HG03097 (cell line): ENCODE data around the gene ANKLE1.
A peak's percentile ranks its signal among the peaks of the same experiment; 100 is the strongest.
"Not testable (repeated sequence)": the region's sequence is repeated elsewhere in the genome, so short reads cannot be mapped to it uniquely, and the experiment has no call there.

Source experiments
- ATAC-seq: cut with Tn5 transposase; IDR thresholded peaks from one replicate; pipeline ENCODE4 v1.9.1; 2021; ENCODE audit not compliant: unreplicated experiment, low FRiP score

ANKLE1 gene

GRCh38 chr19:17279436-17279835 lies 2.3 kb upstream of the ANKLE1 start:
- ATAC-seq, result no peak

DNA sequence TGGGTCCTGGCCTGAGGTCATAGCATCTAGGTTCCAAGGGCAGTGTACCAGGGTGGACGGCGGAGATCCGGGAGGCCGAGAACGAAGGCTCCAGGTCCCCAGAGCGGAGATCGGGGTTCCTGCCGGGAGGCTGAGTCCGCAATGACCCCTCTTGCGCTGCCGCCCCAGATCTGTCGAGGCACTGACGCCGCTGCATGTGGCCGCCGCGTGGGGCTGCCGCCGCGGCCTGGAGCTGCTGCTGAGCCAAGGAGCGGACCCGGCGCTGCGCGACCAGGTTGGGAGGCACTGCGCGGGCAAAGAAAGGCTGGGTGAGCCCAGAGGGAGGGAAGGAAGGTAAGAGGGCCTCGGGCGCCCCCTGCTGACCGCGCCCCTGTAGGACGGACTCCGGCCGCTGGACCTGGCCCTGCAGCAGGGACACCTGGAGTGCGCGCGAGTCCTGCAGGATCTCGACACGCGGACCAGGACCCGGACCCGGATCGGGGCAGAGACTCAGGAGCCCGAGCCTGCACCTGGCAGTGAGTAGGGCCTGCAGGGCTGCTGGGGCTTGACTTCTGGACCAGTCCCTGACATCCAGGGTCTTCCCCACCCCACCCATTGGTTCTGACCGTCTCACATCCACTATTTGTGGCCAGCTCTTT lies 906 bp downstream of the ANKLE1 start:
- ATAC-seq, result peak; percentile 58

DNA sequence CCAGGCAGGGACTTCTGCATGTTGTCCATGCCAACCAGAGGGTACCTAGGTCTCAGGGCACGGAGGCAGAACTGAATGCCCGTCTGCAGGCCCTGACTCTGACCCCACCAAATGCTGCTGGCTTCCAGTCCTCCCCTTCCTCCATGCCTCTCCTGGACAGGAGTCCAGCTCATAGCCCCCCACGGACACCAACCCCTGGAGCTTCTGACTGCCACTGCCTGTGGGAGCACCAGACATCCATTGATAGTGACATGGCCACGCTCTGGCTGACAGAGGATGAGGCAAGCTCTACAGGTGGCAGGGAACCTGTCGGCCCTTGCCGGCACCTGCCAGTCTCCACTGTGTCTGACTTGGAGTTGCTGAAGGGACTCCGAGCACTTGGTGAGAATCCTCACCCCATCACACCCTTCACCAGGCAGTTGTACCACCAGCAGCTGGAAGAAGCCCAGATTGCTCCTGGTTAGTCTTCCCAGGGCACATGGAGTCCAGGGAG lies 1.8 kb downstream of the ANKLE1 start:
- no peak for ATAC-seq

GRCh38 chr19:17285415-17286135 lies 3.9 kb downstream of the ANKLE1 start:
- ATAC-seq, result no peak

- no peak for ATAC-seq
Measured at GRCh38 chr19:17286263-17286662, 4.6 kb downstream of the ANKLE1 start.

GRCh38 chr19:17286752-17287151 lies 5.1 kb downstream of the ANKLE1 start:
- ATAC-seq, result no peak

DNA sequence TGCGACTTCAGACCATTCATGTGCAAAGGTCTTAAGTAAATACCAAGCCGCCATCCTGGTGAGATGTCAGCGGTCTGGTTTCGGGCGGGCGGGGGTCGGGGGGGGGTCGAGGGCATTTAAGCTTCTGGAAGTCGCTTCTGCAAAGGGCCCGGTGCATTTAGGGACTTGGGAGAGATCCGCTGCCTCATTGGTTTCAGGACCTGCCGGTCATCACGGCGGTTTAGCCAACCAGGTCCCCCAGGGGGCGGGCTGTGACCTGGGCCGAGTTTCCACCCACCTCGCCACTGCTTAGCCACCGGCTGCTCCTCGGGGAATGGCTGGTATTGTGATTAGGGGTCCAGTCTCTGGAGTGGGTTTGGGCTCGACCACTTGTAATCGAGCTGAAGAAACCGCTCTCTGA lies 7.8 kb downstream of the ANKLE1 start:
- no peak for ATAC-seq

DNA sequence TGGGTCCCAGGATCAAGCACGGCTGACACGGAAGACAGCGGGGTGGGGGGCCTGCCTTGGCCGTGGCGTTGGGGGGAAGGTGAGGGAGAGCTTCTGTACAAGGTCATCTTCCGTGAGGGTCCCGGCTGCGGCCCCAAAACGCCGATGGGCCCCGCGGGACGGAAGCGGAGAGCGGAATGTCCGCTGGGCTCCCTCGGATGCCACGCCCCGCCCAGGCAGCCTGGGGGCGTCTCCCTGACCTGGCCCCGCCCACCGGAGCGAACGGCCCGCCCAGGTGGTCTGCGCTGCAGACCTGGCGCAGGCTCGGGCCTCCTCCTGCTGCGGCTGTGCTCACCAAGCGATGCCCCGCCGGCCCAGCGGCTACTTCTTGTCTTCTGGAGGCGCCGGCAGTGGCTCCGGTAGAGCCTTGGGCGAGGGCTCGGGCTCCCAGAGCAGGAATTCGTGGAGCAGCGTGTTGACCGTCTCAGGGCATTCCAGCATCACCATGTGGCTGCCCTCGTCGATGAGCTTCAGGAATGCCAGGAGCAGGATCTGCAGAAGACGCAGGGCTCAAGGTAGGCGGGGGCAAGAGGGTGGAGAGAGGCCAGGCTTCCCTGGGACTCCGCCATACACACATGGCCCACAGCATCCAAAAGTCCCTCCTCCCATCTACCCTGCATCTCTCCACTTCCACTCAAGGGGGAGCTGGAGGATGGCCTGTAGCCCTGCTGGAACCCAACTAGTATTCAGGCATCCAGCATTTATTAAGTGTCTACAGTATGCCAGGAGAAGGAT lies 10.8 kb downstream of the ANKLE1 start:
- ATAC-seq, result peak; percentile 65

- ATAC-seq, result no peak
Measured at GRCh38 chr19:17293605-17294004, 11.9 kb downstream of the ANKLE1 start.

GRCh38 chr19:17294051-17294891 lies 12.6 kb downstream of the ANKLE1 start:
- ATAC-seq, result no peak

DNA sequence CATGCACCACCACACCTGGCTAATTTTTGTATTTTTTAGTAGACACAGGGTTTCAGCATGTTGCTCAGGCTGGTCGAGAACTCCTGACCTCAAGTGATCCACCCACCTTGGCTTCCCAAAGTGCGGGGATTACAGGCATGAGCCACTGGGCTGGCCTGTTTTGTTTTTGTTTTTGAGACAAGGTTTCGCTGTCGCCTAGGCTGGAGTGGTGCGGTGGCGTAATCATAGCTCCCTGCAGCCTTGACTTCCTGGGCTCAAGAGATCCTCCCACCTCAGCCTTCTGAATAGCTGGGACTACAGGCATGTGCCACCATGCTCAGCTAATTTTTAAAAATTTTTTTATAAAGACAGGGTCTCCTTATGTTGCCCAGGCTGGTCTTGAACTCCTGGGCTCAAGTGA lies 13.8 kb downstream of the ANKLE1 start:
- not testable (repeated sequence) for ATAC-seq

DNA sequence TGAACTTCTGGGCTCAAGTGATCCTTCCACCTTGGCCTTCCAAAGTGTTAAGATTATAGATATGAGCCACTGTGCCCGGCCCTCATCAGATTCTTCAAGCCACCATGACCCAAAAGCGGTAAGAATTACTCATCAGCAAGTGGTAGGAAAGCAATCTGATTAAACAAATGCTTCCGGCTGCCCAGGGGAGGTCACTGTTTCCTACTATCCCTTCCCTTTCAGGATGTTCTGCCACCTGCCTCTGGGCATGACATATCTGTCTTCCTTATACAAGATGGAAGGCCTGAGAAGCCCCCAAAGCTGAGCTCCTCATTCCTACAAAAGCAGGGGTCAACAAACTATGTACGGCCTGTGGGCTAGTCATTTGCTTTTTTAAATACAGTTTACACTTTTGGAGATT lies 14.6 kb downstream of the ANKLE1 start:
- no peak for ATAC-seq

GRCh38 chr19:17296976-17297375 lies 15.3 kb downstream of the ANKLE1 start:
- no peak for ATAC-seq

DNA sequence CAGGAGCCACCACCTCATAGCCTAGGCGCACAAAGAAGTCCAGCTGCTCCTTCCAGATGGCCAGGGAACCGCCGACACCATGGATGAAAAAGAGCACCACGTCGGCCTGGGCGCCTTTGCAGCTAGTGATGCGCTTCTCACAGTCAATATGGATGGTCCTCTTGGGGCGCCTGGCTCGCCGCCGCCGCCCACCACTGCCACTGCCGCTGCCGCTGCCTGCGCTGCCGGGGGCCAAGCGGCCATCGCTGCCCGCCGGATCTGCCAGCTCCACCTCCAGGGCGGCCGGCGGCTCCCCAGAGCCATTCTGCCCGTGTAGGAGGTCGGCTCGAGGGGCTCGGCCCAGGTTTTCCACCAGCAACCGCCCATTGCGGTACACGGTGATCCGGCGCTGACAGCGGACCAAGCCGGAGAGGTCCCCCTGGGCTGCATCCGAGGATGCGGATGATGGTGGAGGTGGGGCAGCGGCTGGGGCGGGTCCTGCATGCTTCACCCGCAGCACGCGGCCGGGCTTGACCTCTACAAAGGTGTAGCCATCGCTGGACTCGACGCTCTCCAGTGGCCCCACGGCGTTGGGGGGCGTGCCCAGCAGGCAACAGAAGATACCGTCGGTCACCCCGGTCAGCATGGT lies 19.4 kb downstream of the ANKLE1 start:
- no peak for ATAC-seq

- ATAC-seq, result no peak
Measured at GRCh38 chr19:17302391-17303166, 20.9 kb downstream of the ANKLE1 start.

DNA sequence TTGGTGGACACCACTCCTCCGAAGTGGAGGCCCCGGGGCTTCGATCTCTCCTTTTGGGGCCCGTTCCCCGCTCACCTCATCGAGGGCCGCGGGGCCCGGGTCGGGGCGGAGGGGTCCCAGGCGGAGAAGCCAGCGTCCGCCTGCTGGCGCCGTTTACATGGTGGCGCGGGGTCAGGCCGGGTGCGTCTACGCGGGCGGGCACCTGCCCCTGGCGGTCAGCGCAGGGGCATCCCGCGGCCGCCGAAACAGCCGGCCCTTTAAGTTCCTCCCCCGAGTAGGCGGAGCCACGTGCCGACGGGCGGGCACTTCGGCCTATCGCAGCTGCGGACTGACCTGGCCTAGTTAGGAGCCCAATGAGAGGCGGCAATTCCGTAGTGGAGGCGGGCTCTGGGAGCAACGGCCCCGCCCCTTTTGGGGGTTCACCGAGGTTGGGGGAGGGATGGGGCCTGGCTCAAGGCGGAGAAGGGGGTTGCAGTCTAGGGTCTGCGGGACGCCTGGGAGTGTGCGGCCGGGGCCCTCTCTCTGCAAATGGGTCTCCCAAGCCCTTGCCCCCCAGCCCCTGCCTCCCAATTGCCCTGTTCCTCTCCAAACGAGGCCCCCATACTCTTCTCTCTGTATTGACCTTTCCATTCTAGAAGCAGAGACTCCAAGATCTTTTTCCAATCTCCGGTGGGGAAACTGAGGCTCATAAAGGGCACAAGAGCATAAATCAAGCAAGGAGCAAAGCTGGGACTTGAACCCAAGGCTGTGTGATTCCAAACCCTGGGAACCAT lies 21.7 kb downstream of the ANKLE1 start, which contains the start of gene ABHD8:
Gene ABHD8, minus strand, starts transcription at position 259 of the 773 bp plus-strand sequence. CDS start 1,809 bp downstream, outside the sequence.
- peak; percentile 50 for ATAC-seq

DNA sequence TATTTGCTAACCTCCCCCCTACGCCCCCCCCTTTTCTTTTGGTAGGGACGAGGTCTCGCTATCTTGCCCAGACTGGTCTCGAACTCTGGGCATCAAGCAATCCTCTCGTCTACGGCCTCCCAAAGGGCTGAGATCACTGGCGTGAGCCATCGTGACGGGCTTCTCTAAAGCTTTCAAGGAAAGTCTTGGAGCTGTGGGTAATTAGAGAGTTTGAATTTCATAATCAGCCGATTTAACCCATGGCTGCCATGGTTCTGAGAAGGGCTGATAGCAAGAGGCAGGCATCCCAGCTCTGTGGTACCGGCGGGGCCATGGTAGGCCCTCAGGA lies 22.2 kb downstream of the ANKLE1 start:
- no peak for ATAC-seq

DNA sequence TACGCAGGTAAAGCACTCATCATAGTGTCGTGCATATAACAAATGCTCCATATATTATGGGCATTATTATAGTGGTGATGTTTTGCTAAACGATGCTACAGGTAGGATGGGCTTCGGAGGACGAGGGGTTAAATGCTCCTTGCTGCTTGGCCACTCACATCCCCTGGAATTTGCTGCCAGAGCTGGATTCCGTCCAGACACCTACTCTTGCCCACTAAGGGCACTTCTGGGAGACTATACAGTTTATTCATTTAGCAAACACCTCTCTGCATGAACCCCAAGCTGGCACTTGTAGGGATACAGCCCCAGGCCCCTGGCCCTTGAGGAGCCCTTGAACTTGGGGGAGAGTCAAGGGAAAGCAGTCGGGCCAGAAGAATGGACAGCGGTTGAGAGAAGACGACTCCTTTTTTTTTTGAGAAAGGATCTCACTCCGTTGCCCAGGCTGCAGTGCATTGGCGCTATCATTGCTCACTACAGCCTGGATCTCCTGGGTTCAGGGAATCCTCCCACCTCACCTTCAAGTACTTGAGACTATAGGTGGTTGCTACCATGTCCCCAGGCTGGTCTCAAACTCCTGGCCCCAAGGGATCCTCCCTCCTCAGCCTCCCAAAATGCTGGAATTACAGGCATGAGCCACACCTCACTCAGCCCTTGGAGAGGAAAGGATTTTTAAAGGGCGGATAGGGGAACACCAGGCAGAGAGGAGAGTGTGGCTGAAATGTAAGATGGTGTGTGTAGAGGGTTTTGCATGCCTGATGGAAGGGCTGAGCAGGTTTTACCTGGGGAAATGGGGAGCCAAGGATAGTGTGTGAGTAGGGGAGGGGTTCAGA lies 22.9 kb downstream of the ANKLE1 start:
- no peak for ATAC-seq
